Ishikawa (cell line): Measurements from ENCODE around the gene NRXN3.

Experiments
- EP300 ChIP-seq: IDR thresholded peaks from 2 replicates; pipeline ENCODE4 v1.6.1; 2012; ENCODE audit warnings: borderline replicate concordance
- TEAD4 ChIP-seq: IDR thresholded peaks from 2 replicates; pipeline ENCODE4 v1.6.1; 2012

DNA sequence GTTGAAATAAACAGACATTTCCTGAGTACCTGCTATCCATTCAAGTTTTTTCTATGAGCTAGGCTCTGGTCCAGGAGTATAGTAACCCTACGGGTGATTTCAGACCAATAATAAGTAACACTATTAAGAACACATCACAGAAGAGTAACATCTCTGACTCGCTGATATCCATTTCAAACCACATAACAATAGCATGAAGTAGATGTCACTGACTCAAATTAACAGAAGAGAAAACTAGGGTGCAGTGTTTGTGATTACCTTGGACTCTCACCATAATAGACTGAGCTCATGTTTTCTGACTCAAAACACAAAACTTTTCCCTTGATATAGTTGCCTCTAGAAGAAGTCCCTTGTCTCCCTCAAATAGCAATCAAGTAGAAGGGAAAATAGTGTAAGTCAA, 1618.2 kb downstream of the NRXN3 start:
- TF ChIP-seq EP300 (no peak), TEAD4 (no peak)
